ENCODE data around the gene GARIN5B. TPM values are rescaled to one million over a fixed set of nuclear protein-coding genes. Genes with fewer than 3 reads are reported as not detected.

The GARIN5B gene
- total and polyA plus RNA-seq, 2 of the 4 experiments (the other 2 are of a cell fraction): not detected

- Histone ChIP-seq H2AFZ (replicated peaks; ENCODE audit: low read length, poor library complexity) (no peak overlapping the region), H3K4me2 (ENCODE audit: low read depth, low read length) (no peak overlapping the region), H4K20me1 (ENCODE audit: insufficient read depth, low read length) (peaks cover 53% of the 10 kb centered on the region), H3K27ac (ENCODE audit: insufficient read depth, low read length) (no peak overlapping the region), H4K91ac (ENCODE audit: insufficient read depth, low read depth, low read length) (no peak overlapping the region), H4K8ac (ENCODE audit: low read depth in 2 of 2, low read length in 2 of 2) (no peak overlapping the region), H3K4me3 (ENCODE audit: insufficient read depth, low read depth, low read length) (no peak overlapping the region), H2BK5ac (ENCODE audit: low read depth, low read length, poor library complexity, severe bottlenecking) (no peak overlapping the region), H3K9me1 (ENCODE audit: insufficient read depth, low read length) (peaks cover 7% of the 10 kb centered on the region), H3K79me1 (ENCODE audit: low read depth in 1 of 2, low read length in 2 of 2) (peaks cover 7 to 42% of the 10 kb centered on the region in 2 experiments), H3K56ac (ENCODE audit: extremely low read depth, insufficient read depth, low read length) (no peak overlapping the region), H2BK120ac (ENCODE audit: low read depth, low read length) (no peak overlapping the region), H2AK5ac (ENCODE audit: low read depth, low read length) (no peak overlapping the region), H3K9me3 (ENCODE audit: control insufficient read depth, insufficient read depth, low read length) (no peaks in the 10 kb centered on the region), H2BK15ac (ENCODE audit: low read depth, low read length) (no peak overlapping the region), H3K23ac (ENCODE audit: low read depth, low read length) (no peak overlapping the region), H3K9ac (ENCODE audit: low read depth, low read length) (no peak overlapping the region), H2BK20ac (ENCODE audit: low read depth, low read length) (no peak overlapping the region), H3K14ac (replicated peaks; ENCODE audit: low read depth, low read length) (no peak overlapping the region), H3K4ac (ENCODE audit: low read depth, low read length) (no peak overlapping the region), H4K5ac (ENCODE audit: low read depth, low read length) (no peak overlapping the region), H2AK9ac (replicated peaks; ENCODE audit: low read depth, low read length, poor library complexity) (no peak overlapping the region), H3K27me3 (ENCODE audit: control insufficient read depth, insufficient read depth, low read length) (no peaks in the 10 kb centered on the region), H3K4me1 (ENCODE audit: control insufficient read depth, insufficient read depth, low read length) (peaks cover under 1% of the 10 kb centered on the region; the same call in 1 of the 2 replicates), H3K18ac (ENCODE audit: low read depth, low read length) (no peak overlapping the region), H3K36me3 (ENCODE audit: control insufficient read depth, insufficient read depth, low read length) (peaks cover 33% of the 10 kb centered on the region)
- ATAC-seq (ENCODE audit: low read depth): no peak; the same call in none of the 2 replicates
- in situ Hi-C loops (cut with MboI; ENCODE audit: low sequenced_read_pairs): no loop called here
- DNase-seq: no peak
- no TSS peak for BruUV-seq (replicated peaks)
- intact Hi-C loops (cut with micrococcal nuclease): no loop called here
- 92% methylated on average over 6 of the region's 14 CpGs; no CpG with 5 or more reads in 1 of the 2 experiments for WGBS, 2 experiments (ENCODE audit: extremely low coverage in 2 of 2, insufficient read length in 1 of 2)
- dilution Hi-C loops (cut with HindIII; ENCODE audit: low sequenced_read_pairs, unreplicated experiment): no loop called here
- ChIA-PET POLR2A (ENCODE audit: unreplicated experiment) (no interaction called here), CTCF (no interaction called here)
- no peak for TF ChIP-seq SMC3 (IDR thresholded peaks at IDR 0.05; ENCODE audit: low read depth, low read length)
- no peak for TF ChIP-seq FOS (IDR thresholded peaks at IDR 0.05; ENCODE audit: low read depth, low read length)
- TF ChIP-seq POLR2A (IDR thresholded peaks at IDR 0.05; ENCODE audit: low read depth, low read length): peak; percentile 16; the same call in 1 of the 2 replicates
- TF ChIP-seq RCOR1 (IDR thresholded peaks at IDR 0.05; ENCODE audit: insufficient replicate concordance, low read length): no peak
Measured at GRCh38 chr19:55400281-55401087, 37.4 kb upstream of the GARIN5B start.
